Hepatocyte (in vitro differentiated cells): ENCODE results near the gene IPO7.

Experiments
- CTCF ChIP-seq: fragments of 200-600 bp; sonication (generic); IDR thresholded peaks from 2 replicates; pipeline ENCODE4 v1.5.1; 2016; ENCODE audit warnings: antibody characterized with exemption, mild to moderate bottlenecking; ENCODE audit not compliant: poor library complexity
- EZH2 ChIP-seq: fragments of 200-600 bp; sonication (generic); IDR thresholded peaks from 2 replicates; pipeline ENCODE4 v1.6.1; 2016; ENCODE audit warnings: antibody characterized with exemption, mild to moderate bottlenecking, borderline replicate concordance
- EZH2phosphoT487 ChIP-seq: fragments of 200-600 bp; sonication (generic); IDR thresholded peaks from one replicate; pipeline ENCODE4 v1.6.1; 2018; ENCODE audit warnings: antibody characterized with exemption, mild to moderate bottlenecking, low read depth, moderate library complexity; ENCODE audit not compliant: unreplicated experiment, severe bottlenecking

GRCh38 chr11:9479899-9480298 lies 95.4 kb downstream of the IPO7 start:
- TF ChIP-seq CTCF (no peak), EZH2 (no peak), EZH2phosphoT487 (no peak)
